ENCODE measurements around the gene PCSK7.
"Not testable (repeated sequence)": the region's sequence is repeated elsewhere in the genome, so short reads cannot be mapped to it uniquely, and the experiment has no call there.

PCSK7 gene

DNA sequence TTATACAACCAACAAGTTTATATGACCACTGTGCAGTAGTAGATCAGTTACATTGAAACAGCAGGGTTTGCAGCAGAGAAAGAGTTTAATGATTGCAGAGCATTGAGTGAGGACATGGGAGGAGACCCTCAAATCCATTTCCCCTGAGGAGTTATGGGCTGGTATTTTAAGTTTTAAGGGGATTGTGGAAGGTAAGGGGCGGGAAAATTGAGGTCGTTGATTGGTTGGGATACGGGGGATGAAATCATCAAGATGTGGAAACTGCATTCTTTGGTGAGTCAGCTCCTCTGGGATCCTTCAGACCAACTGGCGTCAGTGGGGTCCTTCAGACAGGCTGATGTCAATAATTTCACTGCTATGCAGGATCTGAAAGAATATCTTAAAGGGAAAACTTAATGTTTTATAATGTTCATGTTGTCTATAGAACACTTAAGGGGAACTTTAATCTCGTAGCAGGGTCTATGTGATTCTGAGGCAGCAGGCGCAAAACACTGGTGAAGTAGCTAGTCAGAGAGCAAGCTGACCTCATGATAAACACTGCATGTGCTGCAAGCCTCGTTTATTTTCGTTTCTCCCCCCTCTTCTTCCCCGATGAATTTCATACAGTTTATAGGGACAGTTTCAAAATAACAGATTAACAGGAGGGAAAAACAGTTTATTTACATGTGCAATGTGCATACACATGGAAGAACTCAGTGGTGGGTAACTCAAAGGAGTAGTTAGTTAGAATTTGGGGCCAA is 41.8 kb upstream of the PCSK7 start:
- no peak overlapping the region for H3K4me2 ChIP-seq (ENCODE audit: low read length)
- TF ChIP-seq, protein P1, sequence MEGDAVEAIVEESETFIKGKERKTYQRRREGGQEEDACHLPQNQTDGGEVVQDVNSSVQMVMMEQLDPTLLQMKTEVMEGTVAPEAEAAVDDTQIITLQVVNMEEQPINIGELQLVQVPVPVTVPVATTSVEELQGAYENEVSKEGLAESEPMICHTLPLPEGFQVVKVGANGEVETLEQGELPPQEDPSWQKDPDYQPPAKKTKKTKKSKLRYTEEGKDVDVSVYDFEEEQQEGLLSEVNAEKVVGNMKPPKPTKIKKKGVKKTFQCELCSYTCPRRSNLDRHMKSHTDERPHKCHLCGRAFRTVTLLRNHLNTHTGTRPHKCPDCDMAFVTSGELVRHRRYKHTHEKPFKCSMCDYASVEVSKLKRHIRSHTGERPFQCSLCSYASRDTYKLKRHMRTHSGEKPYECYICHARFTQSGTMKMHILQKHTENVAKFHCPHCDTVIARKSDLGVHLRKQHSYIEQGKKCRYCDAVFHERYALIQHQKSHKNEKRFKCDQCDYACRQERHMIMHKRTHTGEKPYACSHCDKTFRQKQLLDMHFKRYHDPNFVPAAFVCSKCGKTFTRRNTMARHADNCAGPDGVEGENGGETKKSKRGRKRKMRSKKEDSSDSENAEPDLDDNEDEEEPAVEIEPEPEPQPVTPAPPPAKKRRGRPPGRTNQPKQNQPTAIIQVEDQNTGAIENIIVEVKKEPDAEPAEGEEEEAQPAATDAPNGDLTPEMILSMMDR (IDR thresholded peaks at IDR 0.05) = no peak
- no peaks in the 10 kb centered on the region for H3K4me1 ChIP-seq
- no peaks in the 10 kb centered on the region for H3K36me3 ChIP-seq (ENCODE audit: control insufficient read depth, insufficient read depth, low read length)
- no peaks in the 10 kb centered on the region for H3K27me3 ChIP-seq (ENCODE audit: control insufficient read depth, insufficient read depth, low read length)
- no peak overlapping the region for H2AFZ ChIP-seq
- no peak overlapping the region for H3K4me3 ChIP-seq (ENCODE audit: low read depth, low read length)
- no peak overlapping the region for H3K9ac ChIP-seq
- no peak overlapping the region for H3K27ac ChIP-seq
- H3K79me2 ChIP-seq = no peaks in the 10 kb centered on the region
- no peaks in the 10 kb centered on the region for H3K9me3 ChIP-seq (ENCODE audit: control insufficient read depth, low read length)

- H2AFZ ChIP-seq; H3K4me2 ChIP-seq (ENCODE audit: low read length); H3K27ac ChIP-seq; H3K4me3 ChIP-seq (ENCODE audit: low read depth, low read length); H3K9ac ChIP-seq; H3K9me3 ChIP-seq (ENCODE audit: control insufficient read depth, low read length); H3K4me1 ChIP-seq; H3K79me2 ChIP-seq; H3K27me3 ChIP-seq (ENCODE audit: control insufficient read depth, insufficient read depth, low read length); H3K36me3 ChIP-seq (ENCODE audit: control insufficient read depth, insufficient read depth, low read length): not testable (repeated sequence)
Measured at GRCh38 chr11:117272175-117272574, 40.3 kb upstream of the PCSK7 start.

DNA sequence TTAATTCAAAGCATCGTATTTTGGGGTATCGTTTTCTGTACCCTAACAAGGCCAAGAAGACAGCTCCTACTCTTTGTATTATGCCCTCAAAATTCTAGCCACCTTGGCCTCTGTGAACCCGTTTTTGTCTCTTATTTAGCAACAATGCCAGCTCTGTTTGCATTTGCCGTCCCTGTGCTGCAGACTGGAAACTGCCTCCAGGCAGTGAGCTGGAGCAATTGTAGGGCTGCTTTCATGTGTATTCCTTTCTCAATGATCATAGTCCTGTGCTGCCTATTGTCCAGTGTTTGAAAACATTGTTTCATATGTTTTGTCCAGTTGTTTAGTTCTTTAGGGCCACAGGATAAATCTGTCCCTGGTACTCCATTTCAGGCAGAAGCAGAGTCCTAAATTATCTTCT is 39.3 kb upstream of the PCSK7 start:
- Histone ChIP-seq H2AFZ (no peak overlapping the region), H3K27me3 (ENCODE audit: control insufficient read depth, insufficient read depth, low read length) (no peaks in the 10 kb centered on the region)
- TF ChIP-seq, protein P1 (IDR thresholded peaks at IDR 0.05) = no peak

DNA sequence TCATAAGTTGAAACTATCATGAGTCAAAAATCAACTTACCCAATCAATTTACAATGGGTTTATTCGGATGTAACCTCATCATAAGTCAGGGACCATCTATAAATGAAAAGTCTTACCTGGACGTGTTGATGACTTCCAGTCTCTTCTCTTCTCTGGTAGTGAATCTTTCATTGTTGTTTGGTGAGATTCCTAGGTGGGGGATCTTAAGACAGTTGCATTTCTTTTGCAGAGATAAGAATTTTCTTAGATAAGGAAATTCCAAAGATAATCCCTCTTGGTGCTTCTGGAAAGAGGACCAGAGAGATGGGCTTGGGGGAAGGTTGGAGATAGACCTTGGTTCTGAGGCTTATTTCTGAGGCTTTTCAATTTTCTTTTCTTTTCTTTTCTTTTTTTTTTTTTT is 38.0 kb upstream of the PCSK7 start:
- Histone ChIP-seq H3K36me3 (ENCODE audit: control insufficient read depth, insufficient read depth, low read length) (no peaks in the 10 kb centered on the region), H3K27me3 (ENCODE audit: control insufficient read depth, insufficient read depth, low read length) (no peaks in the 10 kb centered on the region), H3K4me3 (ENCODE audit: low read depth, low read length) (no peak overlapping the region), H3K27ac (no peak overlapping the region), H3K79me2 (no peaks in the 10 kb centered on the region), H3K9ac (no peak overlapping the region), H3K4me1 (no peaks in the 10 kb centered on the region), H3K9me3 (ENCODE audit: control insufficient read depth, low read length) (no peaks in the 10 kb centered on the region), H3K4me2 (ENCODE audit: low read length) (no peak overlapping the region), H2AFZ (no peak overlapping the region)
- TF ChIP-seq, protein P1 (IDR thresholded peaks at IDR 0.05) = no peak

More for the DNA sequence above, 39.3 kb upstream of the PCSK7 start:
- Histone ChIP-seq H3K4me2 (ENCODE audit: low read length) (no peak overlapping the region), H3K36me3 (ENCODE audit: control insufficient read depth, insufficient read depth, low read length) (no peaks in the 10 kb centered on the region), H3K4me3 (ENCODE audit: low read depth, low read length) (no peak overlapping the region), H3K9me3 (ENCODE audit: control insufficient read depth, low read length) (no peaks in the 10 kb centered on the region), H3K4me1 (no peaks in the 10 kb centered on the region), H3K27ac (no peak overlapping the region), H3K9ac (no peak overlapping the region), H3K79me2 (no peaks in the 10 kb centered on the region)

GRCh38 chr11:117265745-117266144 is 33.9 kb upstream of the PCSK7 start:
- Histone ChIP-seq H3K4me1 (no peaks in the 10 kb centered on the region), H3K4me3 (ENCODE audit: low read depth, low read length) (no peak overlapping the region), H3K79me2 (no peaks in the 10 kb centered on the region), H3K36me3 (ENCODE audit: control insufficient read depth, insufficient read depth, low read length) (no peaks in the 10 kb centered on the region), H2AFZ (no peak overlapping the region), H3K9ac (no peak overlapping the region), H3K4me2 (ENCODE audit: low read length) (no peak overlapping the region), H3K27ac (no peak overlapping the region), H3K9me3 (ENCODE audit: control insufficient read depth, low read length) (no peaks in the 10 kb centered on the region), H3K27me3 (ENCODE audit: control insufficient read depth, insufficient read depth, low read length) (no peaks in the 10 kb centered on the region)
- TF ChIP-seq, protein P1 (IDR thresholded peaks at IDR 0.05) = no peak

DNA sequence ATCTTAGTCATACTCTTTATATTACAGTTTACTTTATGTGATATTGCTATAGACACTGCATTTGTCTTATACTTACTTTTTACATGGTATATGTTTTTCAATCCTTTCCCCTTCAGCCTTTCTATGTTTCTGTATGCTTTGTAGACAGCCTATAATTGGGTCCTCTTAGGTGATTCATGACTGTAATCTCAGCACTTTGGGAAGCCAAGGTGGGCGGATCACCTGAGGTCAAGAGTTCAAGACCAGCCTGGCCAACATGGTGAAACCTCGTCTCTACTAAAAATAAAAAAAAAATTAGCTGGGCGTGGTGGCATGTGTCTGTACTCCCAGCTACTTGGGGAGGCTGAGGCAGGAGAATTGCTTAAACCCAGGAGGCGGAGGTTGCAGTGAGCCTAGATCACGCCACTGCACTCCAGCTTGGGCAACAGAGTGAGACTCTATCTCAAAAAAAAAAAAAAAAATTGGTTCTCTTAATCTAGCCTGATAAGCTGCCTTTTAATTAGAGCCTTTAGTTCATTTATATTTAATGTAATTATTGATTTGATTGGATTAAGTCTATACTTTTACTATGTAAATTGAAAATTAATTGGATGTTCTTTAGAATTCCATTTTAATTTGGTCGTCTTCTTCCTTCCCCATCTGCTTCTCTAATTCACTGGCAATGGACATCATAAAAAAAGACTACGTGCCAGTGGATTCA is 32.9 kb upstream of the PCSK7 start:
- not testable (repeated sequence) for H3K4me2 ChIP-seq (ENCODE audit: low read length); H3K9me3 ChIP-seq (ENCODE audit: control insufficient read depth, low read length); H3K79me2 ChIP-seq; H3K27ac ChIP-seq; H3K9ac ChIP-seq; H2AFZ ChIP-seq; H3K36me3 ChIP-seq (ENCODE audit: control insufficient read depth, insufficient read depth, low read length); H3K27me3 ChIP-seq (ENCODE audit: control insufficient read depth, insufficient read depth, low read length); H3K4me3 ChIP-seq (ENCODE audit: low read depth, low read length); H3K4me1 ChIP-seq

Data from parathyroid adenoma (tissue), 2 donors.